Raji (cell line): Measurements from ENCODE around the gene CPED1.

Experiments
- POLR2A ChIP-seq: IDR thresholded peaks from 2 replicates; pipeline ENCODE4 v1.6.1; 2011; ENCODE audit warnings: low read depth, low read length, control low read depth; ENCODE audit not compliant: insufficient read depth

The CPED1 gene

GRCh38 chr7:121099572-121099971 lies 111.1 kb downstream of the CPED1 start:
- no peak for TF ChIP-seq POLR2A

GRCh38 chr7:121101083-121101482 lies 112.6 kb downstream of the CPED1 start:
- TF ChIP-seq POLR2A: no peak

GRCh38 chr7:121101621-121102020 lies 113.1 kb downstream of the CPED1 start:
- no peak for TF ChIP-seq POLR2A

GRCh38 chr7:121102619-121103018 lies 114.1 kb downstream of the CPED1 start:
- no peak for TF ChIP-seq POLR2A

GRCh38 chr7:121103086-121103485 lies 114.6 kb downstream of the CPED1 start:
- no peak for TF ChIP-seq POLR2A

GRCh38 chr7:121103579-121103978 lies 115.1 kb downstream of the CPED1 start:
- no peak for TF ChIP-seq POLR2A

GRCh38 chr7:121105262-121105661 lies 116.8 kb downstream of the CPED1 start:
- TF ChIP-seq POLR2A: no peak

GRCh38 chr7:121107923-121108498 lies 119.5 kb downstream of the CPED1 start:
- TF ChIP-seq POLR2A: no peak

- no peak for TF ChIP-seq POLR2A
These were observed 120.6 kb downstream of the CPED1 start for GRCh38 chr7:121109145-121109544.

GRCh38 chr7:121113288-121113687 lies 124.8 kb downstream of the CPED1 start:
- no peak for TF ChIP-seq POLR2A

- no peak for TF ChIP-seq POLR2A
These were observed 127.9 kb downstream of the CPED1 start for GRCh38 chr7:121116396-121116795.

GRCh38 chr7:121119047-121119446 lies 130.5 kb downstream of the CPED1 start:
- no peak for TF ChIP-seq POLR2A

- no peak for TF ChIP-seq POLR2A
These were observed 134.5 kb downstream of the CPED1 start for GRCh38 chr7:121123032-121123431.

- no peak for TF ChIP-seq POLR2A
These were observed 137.7 kb downstream of the CPED1 start for GRCh38 chr7:121126201-121126600.

GRCh38 chr7:121126801-121127534 lies 138.5 kb downstream of the CPED1 start:
- no peak for TF ChIP-seq POLR2A

GRCh38 chr7:121132940-121133339 lies 144.4 kb downstream of the CPED1 start:
- no peak for TF ChIP-seq POLR2A

GRCh38 chr7:121133444-121133843 lies 144.9 kb downstream of the CPED1 start:
- no peak for TF ChIP-seq POLR2A
